IMR-90 (cell line): ENCODE measurements around the gene MARCHF3. TPM values are rescaled to one million over a fixed set of nuclear protein-coding genes. Genes with fewer than 3 reads are reported as not detected.

Source experiments
- ATAC-seq: fragments of 200-7000 bp; cut with Tn5 transposase; 2 replicates; pipeline ENCODE4 v1.9.1; 2020; ENCODE audit warnings: low read depth, mild to moderate bottlenecking, moderate library complexity
- BruUV-seq: library from RNA; stranded (reverse); fragments of 400-500 nt; replicated peaks from 2 replicates; lab custom pipeline; 2021; lab: Mats Ljungman, UMichigan
- CTCF ChIA-PET: fragments of 300-600 bp; formaldehyde crosslinking; extraction: SDS; loops from one replicate; lab custom pipeline; 2021; ENCODE audit warnings: antibody characterized with exemption; lab: Yijun Ruan, JAX
- POLR2A ChIA-PET: fragments of 300-600 bp; sonication (Branson Sonifier 250); formaldehyde crosslinking; loops from one replicate; lab custom pipeline; 2022; ENCODE audit warnings: antibody characterized with exemption; ENCODE audit not compliant: unreplicated experiment; lab: Charles Lee
- DNase-seq: peaks from one replicate; pipeline ENCODE4 v3.0.0; 2013
- H2AFZ ChIP-seq: replicated peaks from 2 replicates; pipeline ENCODE3; 2013; ENCODE audit warnings: low read length, mild to moderate bottlenecking; ENCODE audit not compliant: poor library complexity
- H2AK5ac ChIP-seq: 2 replicates; pipeline ENCODE4 v1.6.1; 2013; ENCODE audit warnings: low read depth, low read length, inconsistent platforms
- H2AK9ac ChIP-seq: replicated peaks from 2 replicates; pipeline ENCODE3; 2013; ENCODE audit warnings: mild to moderate bottlenecking, low read depth, low read length, moderate library complexity; ENCODE audit not compliant: poor library complexity
- H2BK120ac ChIP-seq: 2 replicates; pipeline ENCODE4 v1.6.1; 2013; ENCODE audit warnings: low read depth, low read length, inconsistent platforms
- H2BK15ac ChIP-seq: 3 replicates; pipeline ENCODE4 v1.6.1; 2013; ENCODE audit warnings: low read depth, low read length, inconsistent platforms
- H2BK20ac ChIP-seq: 2 replicates; pipeline ENCODE4 v1.6.1; 2013; ENCODE audit warnings: low read depth, mild to moderate bottlenecking, inconsistent platforms, low read length, moderate library complexity
- H2BK5ac ChIP-seq: 2 replicates; pipeline ENCODE4 v1.6.1; 2013; ENCODE audit warnings: mild to moderate bottlenecking, low read depth, low read length, inconsistent platforms; ENCODE audit not compliant: poor library complexity, severe bottlenecking
- H3K14ac ChIP-seq: replicated peaks from 2 replicates; pipeline ENCODE4 v1.6.1; 2013; ENCODE audit warnings: low read depth, low read length, inconsistent platforms
- H3K18ac ChIP-seq: 2 replicates; pipeline ENCODE4 v1.6.1; 2013; ENCODE audit warnings: low read depth, low read length, control low read depth
- H3K23ac ChIP-seq: 2 replicates; pipeline ENCODE4 v1.6.1; 2013; ENCODE audit warnings: low read depth, low read length, inconsistent platforms
- H3K27ac ChIP-seq: 2 replicates; pipeline ENCODE4 v1.5.1; 2013; ENCODE audit warnings: mild to moderate bottlenecking, control low read depth, low read length; ENCODE audit not compliant: insufficient read depth
- H3K27me3 ChIP-seq: 2 replicates; pipeline ENCODE4 v1.6.1; 2013; ENCODE audit warnings: low read length; ENCODE audit not compliant: control insufficient read depth, insufficient read depth
- H3K36me3 ChIP-seq: 2 replicates; pipeline ENCODE4 v1.6.1; 2013; ENCODE audit warnings: low read length, mixed read lengths; ENCODE audit not compliant: control insufficient read depth, insufficient read depth
- H3K4ac ChIP-seq: 2 replicates; pipeline ENCODE4 v1.6.1; 2013; ENCODE audit warnings: low read depth, low read length, inconsistent platforms
- H3K4me1 ChIP-seq: 2 replicates; pipeline ENCODE4 v1.6.1; 2013; ENCODE audit warnings: low read length, mixed read lengths; ENCODE audit not compliant: control insufficient read depth, insufficient read depth
- H3K4me2 ChIP-seq: 2 replicates; pipeline ENCODE4 v1.6.1; 2013; ENCODE audit warnings: low read depth, mild to moderate bottlenecking, control low read depth, low read length, moderate library complexity
- H3K4me3 ChIP-seq: 2 replicates; pipeline ENCODE4 v1.5.1; 2013; ENCODE audit warnings: low read depth, mild to moderate bottlenecking, control low read depth, low read length, moderate library complexity; ENCODE audit not compliant: insufficient read depth
- H3K56ac ChIP-seq: 2 replicates; pipeline ENCODE4 v1.6.1; 2013; ENCODE audit warnings: low read length, inconsistent platforms; ENCODE audit not compliant: insufficient read depth; ENCODE audit errors: extremely low read depth
- H3K79me1 ChIP-seq, 2 experiments: 2 replicates each; pipeline ENCODE4 v1.6.1; 2013; ENCODE audit warnings: low read length in 2 of 2, inconsistent platforms in 1 of 2, low read depth in 1 of 2
- H3K9ac ChIP-seq: 2 replicates; pipeline ENCODE4 v1.6.1; 2013; ENCODE audit warnings: low read depth, low read length, control low read depth
- H3K9me1 ChIP-seq: 2 replicates; pipeline ENCODE4 v1.6.1; 2013; ENCODE audit warnings: low read length, inconsistent platforms; ENCODE audit not compliant: insufficient read depth
- H3K9me3 ChIP-seq: 2 replicates; pipeline ENCODE4 v1.6.1; 2013; ENCODE audit warnings: low read length; ENCODE audit not compliant: control insufficient read depth, insufficient read depth
- H4K20me1 ChIP-seq: 2 replicates; pipeline ENCODE4 v1.6.1; 2013; ENCODE audit warnings: low read length, inconsistent platforms; ENCODE audit not compliant: insufficient read depth
- H4K5ac ChIP-seq: 2 replicates; pipeline ENCODE4 v1.6.1; 2013; ENCODE audit warnings: mild to moderate bottlenecking, low read depth, low read length, control low read depth
- H4K8ac ChIP-seq, 2 experiments: 2 replicates each; pipeline ENCODE4 v1.6.1; 2013; ENCODE audit warnings: low read depth in 2 of 2, low read length in 2 of 2, control low read depth in 1 of 2, inconsistent platforms in 1 of 2
- H4K91ac ChIP-seq: 2 replicates; pipeline ENCODE4 v1.6.1; 2013; ENCODE audit warnings: low read depth, low read length, inconsistent platforms; ENCODE audit not compliant: insufficient read depth
- BHLHE40 ChIP-seq: fragments of 150-350 bp; IDR thresholded peaks from 2 replicates; pipeline ENCODE4 v1.6.1; 2016; ENCODE audit warnings: mild to moderate bottlenecking, low read depth, low read length
- CEBPB ChIP-seq: IDR thresholded peaks from 2 replicates; pipeline ENCODE4 v1.6.1; 2012; ENCODE audit warnings: low read depth, low read length, improper control_type of control experiment
- CHD1 ChIP-seq: IDR thresholded peaks from 2 replicates; pipeline ENCODE4 v1.6.1; 2012; ENCODE audit warnings: low read depth, low read length, improper control_type of control experiment
- CTCF ChIP-seq: conservative IDR thresholded peaks from 2 replicates; pipeline ENCODE4 v1.5.1; 2012; ENCODE audit warnings: mild to moderate bottlenecking, low read depth, low read length, improper control_type of control experiment
- FOS ChIP-seq: fragments of 150-350 bp; IDR thresholded peaks from 2 replicates; pipeline ENCODE4 v1.6.1; 2016; ENCODE audit warnings: low read depth, low read length
- MAFK ChIP-seq: IDR thresholded peaks from 2 replicates; pipeline ENCODE4 v1.6.1; 2012; ENCODE audit warnings: low read depth, low read length, improper control_type of control experiment
- MAZ ChIP-seq: IDR thresholded peaks from 2 replicates; pipeline ENCODE4 v1.6.1; 2012; ENCODE audit warnings: low read depth, mild to moderate bottlenecking, low read length, improper control_type of control experiment, moderate library complexity, borderline replicate concordance
- MXI1 ChIP-seq: IDR thresholded peaks from 2 replicates; pipeline ENCODE4 v1.6.1; 2012; ENCODE audit warnings: low read depth, mild to moderate bottlenecking, low read length, moderate library complexity, borderline replicate concordance
- NFE2L2 ChIP-seq: fragments of 150-350 bp; IDR thresholded peaks from 2 replicates; pipeline ENCODE4 v1.6.1; 2016; ENCODE audit warnings: low read depth, mild to moderate bottlenecking, low read length
- POLR2A ChIP-seq: IDR thresholded peaks from 2 replicates; pipeline ENCODE4 v1.6.1; 2012; ENCODE audit warnings: mild to moderate bottlenecking, low read depth, low read length
- RAD21 ChIP-seq: IDR thresholded peaks from 2 replicates; pipeline ENCODE4 v1.6.1; 2012; ENCODE audit warnings: low read length, improper control_type of control experiment
- RCOR1 ChIP-seq: IDR thresholded peaks from 2 replicates; pipeline ENCODE4 v1.6.1; 2012; ENCODE audit warnings: mild to moderate bottlenecking, low read length, improper control_type of control experiment; ENCODE audit not compliant: insufficient replicate concordance
- SMC3 ChIP-seq: fragments of 150-350 bp; IDR thresholded peaks from 2 replicates; pipeline ENCODE4 v1.6.1; 2016; ENCODE audit warnings: low read depth, mild to moderate bottlenecking, antibody characterized with exemption, low read length, moderate library complexity
- WGBS, 2 experiments: methylation state at CpG; one replicate each; pipeline versions ENCODE4 v1.1.5 to v1.1.7; 2013; ENCODE audit warnings: missing lambda C conversion rate in 2 of 2; ENCODE audit not compliant: insufficient read length in 1 of 2; ENCODE audit errors: extremely low coverage in 2 of 2; 5-methylcytosine and 5-hydroxymethylcytosine counted together
- dilution Hi-C: fragments of 300-500 bp; cut with HindIII; formaldehyde crosslinking; loops from one replicate; pipeline ENCODE4 v1.14.3; 2018; ENCODE audit warnings: low sequenced_read_pairs; ENCODE audit not compliant: unreplicated experiment
- in situ Hi-C: fragments of 300-500 bp; cut with MboI; formaldehyde crosslinking; loops from 3 replicates; pipeline ENCODE4 v1.14.3; 2019; ENCODE audit warnings: low sequenced_read_pairs, inconsistent platforms, mixed read lengths
- intact Hi-C: fragments of 100-400 bp; cut with micrococcal nuclease; formaldehyde crosslinking; loops from 2 replicates; pipeline ENCODE4 v1.10.0; 2022
- polyA plus RNA-seq, 3 experiments: library from polyadenylated mRNA; depleted of rRNA; stranded (reverse); fragments of >200 nt; gene quantifications; 2 replicates each; pipeline ENCODE4 v1.2.3, GENCODE V29; 2012; ENCODE audit warnings: low replicate concordance in 1 of 3
- total RNA-seq: library from RNA; depleted of rRNA; stranded (reverse); fragments of >200 nt; gene quantifications from 2 replicates; pipeline ENCODE4 v1.2.3, GENCODE V29; 2012
- TF ChIP-seq, protein P1 (sequence below): fragments of 150-350 bp; IDR thresholded peaks from 2 replicates; pipeline ENCODE4 v1.6.1; 2017; ENCODE audit warnings: mild to moderate bottlenecking, antibody characterized with exemption, low read length, low read depth

The MARCHF3 gene
- total and polyA plus RNA-seq, 2 of the 4 experiments (the other 2 are of a cell fraction) = 11.2 to 18.8 TPM

DNA sequence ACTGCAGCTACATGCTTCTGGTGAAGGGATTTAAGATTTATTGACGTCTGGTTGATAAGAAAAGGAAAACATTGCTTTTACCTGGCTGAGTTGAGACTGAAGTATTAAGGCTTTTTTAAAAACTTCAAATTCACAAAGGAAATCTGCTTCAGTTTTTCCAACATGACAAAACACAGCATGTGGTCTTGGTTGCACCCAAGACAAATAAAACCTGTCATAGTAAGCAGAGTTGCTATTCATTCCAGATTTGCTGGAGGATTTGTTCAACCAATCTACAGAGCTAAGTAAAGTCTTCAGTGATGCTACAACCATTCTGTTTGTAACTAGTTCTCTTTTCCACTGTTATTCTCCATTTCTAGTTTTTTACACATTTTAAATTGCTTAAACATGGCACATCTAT is 31.6 kb upstream of the MARCHF3 start:
- no peak overlapping the region for H3K4me2 ChIP-seq
- no peak overlapping the region for H2BK20ac ChIP-seq
- no peaks in the 10 kb centered on the region for H3K9me1 ChIP-seq
- H3K4me1 ChIP-seq = no peaks in the 10 kb centered on the region
- no peak overlapping the region for H3K18ac ChIP-seq
- H3K27ac ChIP-seq = no peak overlapping the region
- no peak overlapping the region for H3K9ac ChIP-seq
- ChIA-PET CTCF (no interaction called here), POLR2A (no interaction called here)
- dilution Hi-C loops = no loop called here
- H4K20me1 ChIP-seq = no peaks in the 10 kb centered on the region
- no peaks in the 10 kb centered on the region for H3K79me1 ChIP-seq
- H2BK120ac ChIP-seq = no peak overlapping the region
- H3K23ac ChIP-seq = no peak overlapping the region
- H2AFZ ChIP-seq = no peak overlapping the region
- TF ChIP-seq MAFK = no peak
- TF ChIP-seq CTCF = no peak
- TF ChIP-seq CEBPB = no peak
- TF ChIP-seq BHLHE40 = no peak
- no peak for TF ChIP-seq POLR2A
- no peak for TF ChIP-seq RAD21
- no peak for TF ChIP-seq NFE2L2
- no peak for TF ChIP-seq RCOR1
- TF ChIP-seq MXI1 = no peak
- no peak for TF ChIP-seq CHD1
- TF ChIP-seq SMC3 = no peak
- TF ChIP-seq MAZ = no peak
- TF ChIP-seq FOS = no peak
- TF ChIP-seq, protein P1, sequence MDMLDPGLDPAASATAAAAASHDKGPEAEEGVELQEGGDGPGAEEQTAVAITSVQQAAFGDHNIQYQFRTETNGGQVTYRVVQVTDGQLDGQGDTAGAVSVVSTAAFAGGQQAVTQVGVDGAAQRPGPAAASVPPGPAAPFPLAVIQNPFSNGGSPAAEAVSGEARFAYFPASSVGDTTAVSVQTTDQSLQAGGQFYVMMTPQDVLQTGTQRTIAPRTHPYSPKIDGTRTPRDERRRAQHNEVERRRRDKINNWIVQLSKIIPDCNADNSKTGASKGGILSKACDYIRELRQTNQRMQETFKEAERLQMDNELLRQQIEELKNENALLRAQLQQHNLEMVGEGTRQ = no peak
- no peak overlapping the region for H3K4ac ChIP-seq
- no peak overlapping the region for H2BK15ac ChIP-seq
- no peaks in the 10 kb centered on the region for H3K9me3 ChIP-seq
- no peaks in the 10 kb centered on the region for H3K27me3 ChIP-seq
- H4K8ac ChIP-seq = no peak overlapping the region
- no peaks in the 10 kb centered on the region for H3K36me3 ChIP-seq
- no peak for ATAC-seq
- no peak overlapping the region for H2BK5ac ChIP-seq
- H3K4me3 ChIP-seq = no peak overlapping the region
- H3K56ac ChIP-seq = no peak overlapping the region
- H4K91ac ChIP-seq = no peak overlapping the region
- DNase-seq = no peak
- no peak overlapping the region for H2AK5ac ChIP-seq
- WGBS, 2 experiments = no CpG with 5 or more reads among the region's 1 CpG
- in situ Hi-C loops = no loop called here
- H4K5ac ChIP-seq = no peak overlapping the region
- no TSS peak for BruUV-seq
- H2AK9ac ChIP-seq = no peak overlapping the region
- H3K14ac ChIP-seq = no peak overlapping the region
- intact Hi-C loops = no loop called here
